ENCODE results near the gene ILDR1.
"Not testable (repeated sequence)": the region's sequence is repeated elsewhere in the genome, so short reads cannot be mapped to it uniquely, and the experiment has no call there.

Gene ILDR1

GRCh38 chr3:121942116-121942786, 79.8 kb downstream of the ILDR1 start:
- no peak for DNase-seq

- no peak for DNase-seq
These were observed 80.5 kb downstream of the ILDR1 start for GRCh38 chr3:121941592-121941991.

GRCh38 chr3:121938141-121938855, 83.7 kb downstream of the ILDR1 start:
- not testable (repeated sequence) for DNase-seq

Data from effector CD8-positive, alpha-beta T cell (primary cell).